ENCODE measurements around the gene DMRTA2. TPM values are rescaled to one million over a fixed set of nuclear protein-coding genes. Genes with fewer than 3 reads are reported as not detected.
"Not testable (repeated sequence)": the region's sequence is repeated elsewhere in the genome, so short reads cannot be mapped to it uniquely, and the experiment has no call there.

The DMRTA2 gene
- total and polyA plus RNA-seq, 2 donors from 2014 or later = not detected

DNA sequence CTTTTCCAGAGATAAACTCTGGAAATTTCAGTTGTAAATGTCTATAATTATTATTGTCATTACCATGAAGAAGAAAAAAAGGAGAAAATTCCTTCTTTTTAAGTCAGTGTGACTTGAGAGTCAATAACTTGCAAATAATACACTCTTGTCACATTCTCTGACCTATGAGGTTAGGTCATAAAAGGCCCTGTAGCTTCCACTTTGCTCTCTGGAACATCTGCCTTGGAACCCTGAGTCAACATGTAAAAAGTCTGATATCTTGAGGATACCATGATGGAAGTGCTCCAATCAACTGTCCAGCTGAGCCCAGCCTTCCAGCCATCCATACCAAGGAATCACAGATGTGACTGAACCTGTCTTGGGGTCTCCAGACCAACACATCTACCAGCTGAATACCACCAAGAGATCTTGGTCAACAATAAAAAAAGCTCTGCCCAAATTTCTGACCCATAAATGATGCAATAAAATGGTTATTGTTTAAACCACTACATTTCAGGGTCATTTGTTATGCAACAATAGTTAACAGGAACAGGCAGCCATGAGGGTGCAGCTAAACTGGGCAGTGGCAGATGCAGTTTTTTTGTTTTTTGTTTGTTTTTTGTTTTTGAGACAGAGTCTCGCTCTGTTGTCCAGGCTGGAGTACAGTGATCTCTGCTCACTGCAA is 10.3 kb downstream of the DMRTA2 start:
- no peak for FAIRE-seq
- H3K4me1 ChIP-seq (ENCODE audit: control insufficient read depth in 2 of 3, insufficient read depth in 2 of 3, low read depth in 1 of 3, low read length in 3 of 3) = no peaks in the 10 kb centered on the region
- no peak overlapping the region for H3K9ac ChIP-seq (ENCODE audit: low read length in 3 of 3)
- peaks cover 25% of the 10 kb centered on the region for H3K27me3 ChIP-seq (ENCODE audit: control insufficient read depth, insufficient read depth, low read length)
- peaks cover 0 to 9% (median 8%) of the 10 kb centered on the region in 3 donors for H3K9me3 ChIP-seq (ENCODE audit: control insufficient read depth in 2 of 3, insufficient read depth in 1 of 3, low read length in 3 of 3)
- H3K4me3 ChIP-seq (ENCODE audit: low read length in 3 of 3) = no peak overlapping the region
- intact Hi-C loops (cut with DNase I) = no loop called here
- no peak for DNase-seq
- H3K27ac ChIP-seq (ENCODE audit: low read depth in 2 of 2, low read length in 2 of 2) = no peak overlapping the region
- H3K36me3 ChIP-seq (ENCODE audit: control insufficient read depth in 2 of 3, insufficient read depth in 3 of 3, low read length in 3 of 3) = no peaks in the 10 kb centered on the region
- TF ChIP-seq, protein P1, sequence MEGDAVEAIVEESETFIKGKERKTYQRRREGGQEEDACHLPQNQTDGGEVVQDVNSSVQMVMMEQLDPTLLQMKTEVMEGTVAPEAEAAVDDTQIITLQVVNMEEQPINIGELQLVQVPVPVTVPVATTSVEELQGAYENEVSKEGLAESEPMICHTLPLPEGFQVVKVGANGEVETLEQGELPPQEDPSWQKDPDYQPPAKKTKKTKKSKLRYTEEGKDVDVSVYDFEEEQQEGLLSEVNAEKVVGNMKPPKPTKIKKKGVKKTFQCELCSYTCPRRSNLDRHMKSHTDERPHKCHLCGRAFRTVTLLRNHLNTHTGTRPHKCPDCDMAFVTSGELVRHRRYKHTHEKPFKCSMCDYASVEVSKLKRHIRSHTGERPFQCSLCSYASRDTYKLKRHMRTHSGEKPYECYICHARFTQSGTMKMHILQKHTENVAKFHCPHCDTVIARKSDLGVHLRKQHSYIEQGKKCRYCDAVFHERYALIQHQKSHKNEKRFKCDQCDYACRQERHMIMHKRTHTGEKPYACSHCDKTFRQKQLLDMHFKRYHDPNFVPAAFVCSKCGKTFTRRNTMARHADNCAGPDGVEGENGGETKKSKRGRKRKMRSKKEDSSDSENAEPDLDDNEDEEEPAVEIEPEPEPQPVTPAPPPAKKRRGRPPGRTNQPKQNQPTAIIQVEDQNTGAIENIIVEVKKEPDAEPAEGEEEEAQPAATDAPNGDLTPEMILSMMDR (IDR thresholded peaks at IDR 0.05; ENCODE audit: borderline replicate concordance, extremely low read depth, insufficient read depth) = no peak

DNA sequence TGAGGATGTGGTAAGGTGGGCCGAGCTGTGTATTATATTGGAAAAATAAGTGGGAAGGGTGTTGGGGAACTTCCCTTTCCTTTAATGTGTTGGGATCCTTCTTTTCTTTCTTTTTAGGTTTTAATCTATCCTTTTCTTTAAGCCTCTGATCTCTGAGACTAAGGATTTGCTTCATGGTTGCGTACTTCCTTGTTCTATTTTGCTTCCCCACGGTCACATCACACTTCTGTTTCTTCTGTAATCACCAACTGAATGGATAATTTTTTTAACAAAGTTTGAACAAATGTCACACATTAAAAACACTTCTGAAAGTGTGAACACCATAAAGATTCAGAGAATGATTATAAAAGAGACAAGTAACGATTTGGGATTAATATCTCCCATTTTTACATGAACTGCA is 17.4 kb downstream of the DMRTA2 start:
- TF ChIP-seq, protein P1 (IDR thresholded peaks at IDR 0.05; ENCODE audit: borderline replicate concordance, extremely low read depth, insufficient read depth) = no peak
- Histone ChIP-seq H3K9ac (ENCODE audit: low read length in 3 of 3) (no peak overlapping the region), H3K36me3 (ENCODE audit: control insufficient read depth in 2 of 3, insufficient read depth in 3 of 3, low read length in 3 of 3) (no peaks in the 10 kb centered on the region), H3K27me3 (ENCODE audit: control insufficient read depth, insufficient read depth, low read length) (no peaks in the 10 kb centered on the region), H3K9me3 (ENCODE audit: control insufficient read depth in 2 of 3, insufficient read depth in 1 of 3, low read length in 3 of 3) (peaks cover 0 to 6% (median 0%) of the 10 kb centered on the region in 3 donors), H3K4me1 (ENCODE audit: control insufficient read depth in 2 of 3, insufficient read depth in 2 of 3, low read depth in 1 of 3, low read length in 3 of 3) (no peaks in the 10 kb centered on the region), H3K27ac (ENCODE audit: low read depth in 2 of 2, low read length in 2 of 2) (no peak overlapping the region), H3K4me3 (ENCODE audit: low read length in 3 of 3) (no peak overlapping the region)
- FAIRE-seq (no peak), DNase-seq (no peak)
- intact Hi-C loops (cut with DNase I) = no loop called here

DNA sequence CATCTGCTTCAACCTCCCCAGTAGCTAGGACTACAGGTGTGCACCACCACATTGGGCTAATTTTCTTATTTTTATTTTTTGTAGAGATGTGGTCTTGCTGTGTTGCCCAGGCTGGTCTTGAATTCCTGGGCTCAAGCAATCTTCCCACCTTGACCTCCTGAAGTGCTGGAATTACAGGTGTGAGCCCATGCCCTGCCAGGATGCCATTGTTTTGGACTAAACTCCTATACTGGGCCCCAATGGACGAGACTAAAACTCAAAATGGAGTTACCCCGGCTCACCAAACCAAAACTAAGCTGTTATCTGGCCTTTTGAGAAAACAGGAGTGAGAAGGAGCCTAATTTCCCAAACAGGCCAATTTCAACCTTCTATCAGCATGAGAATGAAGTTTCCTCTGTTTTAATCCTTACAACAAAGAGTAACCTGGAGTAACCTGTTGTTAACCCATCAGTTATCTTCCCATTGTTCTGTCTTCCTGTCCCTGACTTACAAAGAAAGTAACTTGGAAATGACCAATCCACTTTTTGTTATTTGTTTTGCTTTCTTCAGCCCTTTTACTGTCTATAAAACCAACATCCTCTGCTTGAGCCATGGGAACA is 29.6 kb downstream of the DMRTA2 start:
- TF ChIP-seq, protein P1 (IDR thresholded peaks at IDR 0.05; ENCODE audit: borderline replicate concordance, extremely low read depth, insufficient read depth) = no peak
- H3K4me3 ChIP-seq (ENCODE audit: low read length in 3 of 3) = no peak overlapping the region
- DNase-seq = no peak
- no peaks in the 10 kb centered on the region for H3K36me3 ChIP-seq (ENCODE audit: control insufficient read depth in 2 of 3, insufficient read depth in 3 of 3, low read length in 3 of 3)
- peaks cover 0 to 4% (median 2%) of the 10 kb centered on the region in 3 donors for H3K9me3 ChIP-seq (ENCODE audit: control insufficient read depth in 2 of 3, insufficient read depth in 1 of 3, low read length in 3 of 3)
- H3K9ac ChIP-seq (ENCODE audit: low read length in 3 of 3) = no peak overlapping the region
- no peak overlapping the region for H3K27ac ChIP-seq (ENCODE audit: low read depth in 2 of 2, low read length in 2 of 2)
- no peaks in the 10 kb centered on the region for H3K4me1 ChIP-seq (ENCODE audit: control insufficient read depth in 2 of 3, insufficient read depth in 2 of 3, low read depth in 1 of 3, low read length in 3 of 3)
- intact Hi-C loops (cut with DNase I) = no loop called here
- no peak for FAIRE-seq
- no peaks in the 10 kb centered on the region for H3K27me3 ChIP-seq (ENCODE audit: control insufficient read depth, insufficient read depth, low read length)

DNA sequence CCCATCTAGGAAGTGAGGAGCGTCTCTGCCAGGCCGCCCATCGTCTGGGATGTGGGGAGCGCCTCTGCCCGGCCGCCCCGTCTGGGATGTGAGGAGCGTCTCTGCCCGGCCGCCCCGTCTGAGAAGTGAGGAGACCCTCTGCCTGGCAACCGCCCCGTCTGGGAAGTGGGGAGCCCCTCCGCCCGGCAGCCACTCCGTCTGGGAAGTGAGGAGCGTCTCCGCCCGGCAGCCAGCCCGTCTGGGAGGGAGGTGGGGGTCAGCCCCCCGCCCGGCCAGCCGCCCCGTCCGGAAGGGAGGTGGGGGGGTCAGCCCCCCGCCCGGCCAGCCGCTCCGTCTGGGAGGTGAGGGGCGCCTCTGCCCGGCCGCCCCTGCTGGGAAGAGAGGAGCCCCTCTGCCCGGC is 41.7 kb downstream of the DMRTA2 start:
- H3K27me3 ChIP-seq (ENCODE audit: control insufficient read depth, insufficient read depth, low read length); intact Hi-C loops (cut with DNase I); H3K9me3 ChIP-seq (ENCODE audit: control insufficient read depth in 2 of 3, insufficient read depth in 1 of 3, low read length in 3 of 3); FAIRE-seq; DNase-seq; H3K36me3 ChIP-seq (ENCODE audit: control insufficient read depth in 2 of 3, insufficient read depth in 3 of 3, low read length in 3 of 3); H3K4me3 ChIP-seq (ENCODE audit: low read length in 3 of 3); H3K4me1 ChIP-seq (ENCODE audit: control insufficient read depth in 2 of 3, insufficient read depth in 2 of 3, low read depth in 1 of 3, low read length in 3 of 3); H3K27ac ChIP-seq (ENCODE audit: low read depth in 2 of 2, low read length in 2 of 2); H3K9ac ChIP-seq (ENCODE audit: low read length in 3 of 3): not testable (repeated sequence)

All from kidney (tissue), 14 donors.